HG02610 (cell line): Measurements from ENCODE around the gene SS18L1.

Experiments
- ATAC-seq: cut with Tn5 transposase; IDR thresholded peaks from one replicate; pipeline ENCODE4 v1.9.1; 2021; ENCODE audit warnings: mild to moderate bottlenecking, moderate library complexity; ENCODE audit not compliant: unreplicated experiment

SS18L1 gene

DNA sequence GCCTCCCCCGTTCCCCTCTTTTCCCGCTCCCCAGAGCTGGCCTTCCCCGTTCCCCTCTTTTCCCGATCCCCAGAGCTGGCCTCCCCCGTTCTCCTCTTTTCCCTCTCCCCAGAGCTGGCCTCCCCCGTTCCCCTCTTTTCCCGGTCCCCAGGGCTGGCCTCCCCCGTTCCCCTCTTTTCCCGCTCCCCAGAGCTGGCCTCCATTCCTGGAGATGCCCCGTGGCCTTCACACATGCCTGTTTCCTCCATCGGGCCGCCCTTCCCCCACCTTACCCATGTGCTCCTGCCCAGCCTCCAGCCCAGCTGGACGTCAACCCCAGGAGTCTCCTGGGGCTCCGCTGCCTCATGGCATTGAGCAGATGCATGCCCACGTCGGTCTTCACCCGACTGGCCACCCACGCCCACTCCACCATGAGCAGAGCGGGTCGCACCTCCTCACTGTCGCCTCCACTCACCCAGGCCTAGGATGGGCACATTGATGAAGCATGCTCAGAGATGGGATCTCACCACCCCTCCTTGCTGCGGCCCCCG, 8.3 kb downstream of the SS18L1 start:
- ATAC-seq: no peak

DNA sequence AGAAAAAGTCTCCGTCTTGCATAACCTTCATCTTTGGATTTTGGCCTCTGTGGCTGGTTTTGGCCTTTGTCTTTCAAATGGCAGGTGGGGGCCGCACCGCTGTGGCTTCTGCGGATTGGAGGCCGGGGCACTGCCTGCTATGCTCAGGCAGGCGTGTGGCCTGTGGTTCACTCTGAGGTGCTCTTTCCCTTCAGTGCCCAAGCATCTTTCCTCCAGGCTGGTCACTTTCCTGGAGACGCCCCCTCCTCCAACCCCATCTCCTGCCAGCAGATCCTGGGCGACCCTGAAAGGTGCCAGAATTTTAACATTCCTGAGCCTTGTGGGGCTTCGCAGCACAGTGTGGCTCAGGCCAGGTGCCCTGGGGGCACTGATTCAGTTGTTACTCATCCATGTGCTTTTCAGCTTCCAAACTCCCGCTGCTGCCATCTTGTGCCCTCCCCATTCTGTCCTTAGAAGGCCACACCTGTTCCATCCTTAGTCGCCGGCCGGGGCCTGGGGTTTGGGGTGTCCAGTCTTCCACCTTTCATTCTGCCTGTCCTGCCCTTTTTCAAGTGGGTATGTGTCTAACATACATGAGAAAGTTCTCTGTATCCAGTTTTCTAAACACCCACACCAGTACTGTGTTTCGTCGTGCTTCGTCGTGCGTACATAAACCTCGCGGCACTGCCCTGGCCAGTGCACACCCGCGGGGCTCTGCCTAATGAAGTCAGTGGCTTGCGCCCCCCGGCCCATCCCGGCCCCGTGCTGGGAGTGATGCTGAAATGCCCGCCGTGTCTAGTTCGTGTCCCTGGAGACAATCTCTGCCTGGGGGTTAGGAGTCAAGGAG, 12.1 kb downstream of the SS18L1 start:
- no peak for ATAC-seq

DNA sequence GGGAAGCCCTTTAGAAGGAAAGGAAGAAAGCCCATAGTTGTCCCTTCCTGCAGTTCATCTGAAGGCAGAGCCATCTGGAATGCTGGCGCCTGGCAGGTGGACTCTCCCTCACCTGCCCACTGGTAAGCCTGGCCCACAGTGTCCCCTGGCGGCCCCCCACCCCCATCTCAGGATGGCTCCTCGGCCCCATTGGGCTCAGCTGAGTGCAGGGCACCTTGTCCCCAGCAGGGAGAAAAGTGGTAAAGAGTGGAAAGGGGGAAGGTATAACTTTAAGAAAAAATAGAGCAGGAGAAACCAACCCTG, 12.6 kb downstream of the SS18L1 start:
- no peak for ATAC-seq

DNA sequence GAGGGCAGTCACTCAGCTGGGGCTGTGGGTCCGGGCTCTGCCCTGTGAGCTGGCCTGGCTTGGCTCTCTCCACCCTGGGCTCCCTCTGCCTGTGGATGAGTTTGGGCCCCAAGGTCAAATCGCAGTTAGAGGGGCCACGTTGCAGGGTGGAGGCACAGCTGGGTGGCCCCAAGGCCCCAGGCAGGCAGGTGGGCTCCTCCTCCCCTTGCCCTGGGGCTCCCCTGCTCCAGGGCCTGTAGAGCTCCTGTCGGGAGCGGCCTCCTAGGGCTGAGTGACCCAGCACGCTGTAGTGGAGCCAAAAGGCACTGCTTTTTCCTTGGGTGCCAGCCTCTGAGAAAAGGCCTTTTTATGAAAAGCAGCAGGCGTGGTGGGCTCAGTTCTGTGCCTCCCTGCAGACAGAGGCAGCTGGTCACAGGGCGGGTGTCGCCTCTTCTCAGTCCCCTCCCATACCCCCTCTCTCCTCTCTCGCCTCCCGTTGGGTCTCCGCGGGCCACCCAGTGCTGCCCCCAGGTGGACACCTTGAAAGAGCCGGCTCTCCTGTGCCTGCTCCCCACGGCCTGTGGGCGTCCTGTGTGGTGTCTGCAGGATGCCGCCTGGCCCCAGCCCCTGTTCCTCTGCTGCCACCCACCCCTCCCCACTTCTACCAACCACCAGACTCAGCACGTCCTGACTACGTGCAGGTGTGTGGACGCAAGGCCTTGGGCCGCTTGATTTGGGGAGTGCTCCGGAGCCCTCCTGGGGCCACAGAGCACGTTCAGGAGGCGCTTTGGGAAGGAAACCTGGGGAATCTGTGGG, 13.2 kb downstream of the SS18L1 start:
- ATAC-seq: no peak

GRCh38 chr20:62157387-62158087, 14.0 kb downstream of the SS18L1 start:
- no peak for ATAC-seq

DNA sequence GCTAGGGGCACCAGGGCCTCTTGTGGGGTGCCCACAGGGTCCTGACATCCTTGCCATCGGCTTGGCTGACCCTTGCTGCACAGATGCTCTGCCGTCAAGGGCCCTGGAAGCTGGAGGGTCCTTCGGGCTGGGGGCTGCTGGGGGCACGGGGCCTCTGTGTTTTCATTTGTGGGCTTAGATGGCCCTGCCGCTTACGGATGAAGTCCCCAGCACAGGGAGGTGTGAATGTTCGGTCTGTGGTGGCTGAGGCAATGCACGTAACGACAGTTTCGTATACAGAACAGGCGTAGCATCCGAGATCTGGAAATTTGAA, 14.5 kb downstream of the SS18L1 start:
- ATAC-seq: no peak

DNA sequence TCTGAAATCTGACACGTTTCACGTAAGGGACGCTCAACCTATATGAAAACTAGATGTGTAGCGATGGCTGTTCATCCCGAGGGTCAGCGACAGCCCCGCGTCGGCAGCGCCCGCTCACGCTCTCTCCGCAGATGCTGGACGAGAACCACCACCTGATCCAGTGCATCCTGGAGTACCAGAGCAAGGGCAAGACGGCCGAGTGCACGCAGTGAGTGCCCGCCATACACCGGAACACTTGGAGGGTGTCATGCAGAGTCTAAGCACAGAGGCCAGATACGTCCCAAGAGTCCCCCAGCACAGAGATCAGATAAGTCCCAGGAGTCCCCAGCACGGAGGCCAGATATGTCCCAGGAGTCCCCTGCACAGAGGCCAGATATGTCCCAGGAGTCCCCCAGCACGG, 15.0 kb downstream of the SS18L1 start:
- no peak for ATAC-seq

GRCh38 chr20:62159052-62159451, 15.5 kb downstream of the SS18L1 start:
- no peak for ATAC-seq

GRCh38 chr20:62159839-62160238, 16.3 kb downstream of the SS18L1 start:
- no peak for ATAC-seq

GRCh38 chr20:62160253-62160652, 16.7 kb downstream of the SS18L1 start:
- ATAC-seq: no peak

GRCh38 chr20:62160876-62161275, 17.3 kb downstream of the SS18L1 start:
- no peak for ATAC-seq

- ATAC-seq: no peak
These were observed 17.8 kb downstream of the SS18L1 start for GRCh38 chr20:62161347-62161746.

GRCh38 chr20:62162765-62163484, 19.4 kb downstream of the SS18L1 start:
- no peak for ATAC-seq

DNA sequence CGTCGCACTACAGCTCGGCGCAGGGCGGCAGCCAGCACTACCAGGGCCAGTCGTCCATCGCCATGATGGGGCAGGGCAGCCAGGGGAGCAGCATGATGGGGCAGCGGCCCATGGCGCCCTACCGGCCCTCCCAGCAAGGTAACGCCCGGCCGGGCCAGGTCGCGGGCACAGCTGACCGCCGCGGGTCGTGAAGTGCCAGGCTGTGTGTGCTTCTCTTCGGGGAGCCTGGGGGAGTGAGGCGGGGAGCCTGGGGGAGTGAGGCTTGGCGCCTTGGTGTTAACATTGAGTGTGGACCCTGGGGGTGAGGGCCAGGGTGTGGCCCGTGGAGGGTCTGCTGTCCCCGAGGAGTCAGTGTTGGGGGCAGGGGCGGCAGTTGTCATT, 19.9 kb downstream of the SS18L1 start:
- ATAC-seq: no peak

GRCh38 chr20:62163986-62164762, 20.6 kb downstream of the SS18L1 start:
- no peak for ATAC-seq

GRCh38 chr20:62164879-62165761, 21.6 kb downstream of the SS18L1 start:
- no peak for ATAC-seq

GRCh38 chr20:62165762-62166399, 22.3 kb downstream of the SS18L1 start:
- no peak for ATAC-seq

- ATAC-seq: no peak
These were observed 23.9 kb downstream of the SS18L1 start for GRCh38 chr20:62167474-62167873.

DNA sequence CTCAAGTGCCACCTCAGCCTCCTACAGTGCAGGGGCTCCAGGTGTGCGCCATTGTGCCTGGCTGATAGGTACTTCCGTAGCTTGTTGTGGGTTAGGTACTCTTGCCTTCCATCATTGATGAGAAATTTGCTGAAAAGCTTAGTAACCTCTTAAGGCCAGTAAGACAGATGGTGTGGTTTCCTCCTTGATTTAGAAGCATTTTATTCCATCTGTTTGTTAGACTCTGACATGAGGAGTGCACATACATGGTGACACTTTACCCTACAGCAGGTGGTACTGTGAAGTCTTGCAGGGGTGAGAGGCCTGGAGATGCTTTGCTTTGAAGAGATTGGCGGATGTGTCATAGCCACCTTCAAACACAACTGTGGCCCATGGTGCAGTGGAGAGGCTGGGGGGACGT, 24.5 kb downstream of the SS18L1 start:
- no peak for ATAC-seq
